IMR-90 (cell line): ENCODE results near the gene NHSL2. TPM values are rescaled to one million over a fixed set of nuclear protein-coding genes. Genes with fewer than 3 reads are reported as not detected.

Experiments used
- ATAC-seq: fragments of 200-7000 bp; cut with Tn5 transposase; 2 replicates; pipeline ENCODE4 v1.9.1; 2020; ENCODE audit warnings: low read depth, mild to moderate bottlenecking, moderate library complexity
- BruUV-seq: library from RNA; stranded (reverse); fragments of 400-500 nt; replicated peaks from 2 replicates; lab custom pipeline; 2021; lab: Mats Ljungman, UMichigan
- CTCF ChIA-PET: fragments of 300-600 bp; formaldehyde crosslinking; extraction: SDS; loops from one replicate; lab custom pipeline; 2021; ENCODE audit warnings: antibody characterized with exemption; lab: Yijun Ruan, JAX
- POLR2A ChIA-PET: fragments of 300-600 bp; sonication (Branson Sonifier 250); formaldehyde crosslinking; loops from one replicate; lab custom pipeline; 2022; ENCODE audit warnings: antibody characterized with exemption; ENCODE audit not compliant: unreplicated experiment; lab: Charles Lee
- DNase-seq: peaks from one replicate; pipeline ENCODE4 v3.0.0; 2013
- H2AFZ ChIP-seq: replicated peaks from 2 replicates; pipeline ENCODE3; 2013; ENCODE audit warnings: low read length, mild to moderate bottlenecking; ENCODE audit not compliant: poor library complexity
- H2AK5ac ChIP-seq: 2 replicates; pipeline ENCODE4 v1.6.1; 2013; ENCODE audit warnings: low read depth, low read length, inconsistent platforms
- H2AK9ac ChIP-seq: replicated peaks from 2 replicates; pipeline ENCODE3; 2013; ENCODE audit warnings: mild to moderate bottlenecking, low read depth, low read length, moderate library complexity; ENCODE audit not compliant: poor library complexity
- H2BK120ac ChIP-seq: 2 replicates; pipeline ENCODE4 v1.6.1; 2013; ENCODE audit warnings: low read depth, low read length, inconsistent platforms
- H2BK15ac ChIP-seq: 3 replicates; pipeline ENCODE4 v1.6.1; 2013; ENCODE audit warnings: low read depth, low read length, inconsistent platforms
- H2BK20ac ChIP-seq: 2 replicates; pipeline ENCODE4 v1.6.1; 2013; ENCODE audit warnings: low read depth, mild to moderate bottlenecking, inconsistent platforms, low read length, moderate library complexity
- H2BK5ac ChIP-seq: 2 replicates; pipeline ENCODE4 v1.6.1; 2013; ENCODE audit warnings: mild to moderate bottlenecking, low read depth, low read length, inconsistent platforms; ENCODE audit not compliant: poor library complexity, severe bottlenecking
- H3K14ac ChIP-seq: replicated peaks from 2 replicates; pipeline ENCODE4 v1.6.1; 2013; ENCODE audit warnings: low read depth, low read length, inconsistent platforms
- H3K18ac ChIP-seq: 2 replicates; pipeline ENCODE4 v1.6.1; 2013; ENCODE audit warnings: low read depth, low read length, control low read depth
- H3K23ac ChIP-seq: 2 replicates; pipeline ENCODE4 v1.6.1; 2013; ENCODE audit warnings: low read depth, low read length, inconsistent platforms
- H3K27ac ChIP-seq: 2 replicates; pipeline ENCODE4 v1.5.1; 2013; ENCODE audit warnings: mild to moderate bottlenecking, control low read depth, low read length; ENCODE audit not compliant: insufficient read depth
- H3K27me3 ChIP-seq: 2 replicates; pipeline ENCODE4 v1.6.1; 2013; ENCODE audit warnings: low read length; ENCODE audit not compliant: control insufficient read depth, insufficient read depth
- H3K36me3 ChIP-seq: 2 replicates; pipeline ENCODE4 v1.6.1; 2013; ENCODE audit warnings: low read length, mixed read lengths; ENCODE audit not compliant: control insufficient read depth, insufficient read depth
- H3K4ac ChIP-seq: 2 replicates; pipeline ENCODE4 v1.6.1; 2013; ENCODE audit warnings: low read depth, low read length, inconsistent platforms
- H3K4me1 ChIP-seq: 2 replicates; pipeline ENCODE4 v1.6.1; 2013; ENCODE audit warnings: low read length, mixed read lengths; ENCODE audit not compliant: control insufficient read depth, insufficient read depth
- H3K4me2 ChIP-seq: 2 replicates; pipeline ENCODE4 v1.6.1; 2013; ENCODE audit warnings: low read depth, mild to moderate bottlenecking, control low read depth, low read length, moderate library complexity
- H3K4me3 ChIP-seq: 2 replicates; pipeline ENCODE4 v1.5.1; 2013; ENCODE audit warnings: low read depth, mild to moderate bottlenecking, control low read depth, low read length, moderate library complexity; ENCODE audit not compliant: insufficient read depth
- H3K56ac ChIP-seq: 2 replicates; pipeline ENCODE4 v1.6.1; 2013; ENCODE audit warnings: low read length, inconsistent platforms; ENCODE audit not compliant: insufficient read depth; ENCODE audit errors: extremely low read depth
- H3K79me1 ChIP-seq, 2 experiments: 2 replicates each; pipeline ENCODE4 v1.6.1; 2013; ENCODE audit warnings: low read length in 2 of 2, inconsistent platforms in 1 of 2, low read depth in 1 of 2
- H3K9ac ChIP-seq: 2 replicates; pipeline ENCODE4 v1.6.1; 2013; ENCODE audit warnings: low read depth, low read length, control low read depth
- H3K9me1 ChIP-seq: 2 replicates; pipeline ENCODE4 v1.6.1; 2013; ENCODE audit warnings: low read length, inconsistent platforms; ENCODE audit not compliant: insufficient read depth
- H3K9me3 ChIP-seq: 2 replicates; pipeline ENCODE4 v1.6.1; 2013; ENCODE audit warnings: low read length; ENCODE audit not compliant: control insufficient read depth, insufficient read depth
- H4K20me1 ChIP-seq: 2 replicates; pipeline ENCODE4 v1.6.1; 2013; ENCODE audit warnings: low read length, inconsistent platforms; ENCODE audit not compliant: insufficient read depth
- H4K5ac ChIP-seq: 2 replicates; pipeline ENCODE4 v1.6.1; 2013; ENCODE audit warnings: mild to moderate bottlenecking, low read depth, low read length, control low read depth
- H4K8ac ChIP-seq, 2 experiments: 2 replicates each; pipeline ENCODE4 v1.6.1; 2013; ENCODE audit warnings: low read depth in 2 of 2, low read length in 2 of 2, control low read depth in 1 of 2, inconsistent platforms in 1 of 2
- H4K91ac ChIP-seq: 2 replicates; pipeline ENCODE4 v1.6.1; 2013; ENCODE audit warnings: low read depth, low read length, inconsistent platforms; ENCODE audit not compliant: insufficient read depth
- CHD1 ChIP-seq: IDR thresholded peaks from 2 replicates; pipeline ENCODE4 v1.6.1; 2012; ENCODE audit warnings: low read depth, low read length, improper control_type of control experiment
- FOS ChIP-seq: fragments of 150-350 bp; IDR thresholded peaks from 2 replicates; pipeline ENCODE4 v1.6.1; 2016; ENCODE audit warnings: low read depth, low read length
- MAFK ChIP-seq: IDR thresholded peaks from 2 replicates; pipeline ENCODE4 v1.6.1; 2012; ENCODE audit warnings: low read depth, low read length, improper control_type of control experiment
- MAZ ChIP-seq: IDR thresholded peaks from 2 replicates; pipeline ENCODE4 v1.6.1; 2012; ENCODE audit warnings: low read depth, mild to moderate bottlenecking, low read length, improper control_type of control experiment, moderate library complexity, borderline replicate concordance
- NFE2L2 ChIP-seq: fragments of 150-350 bp; IDR thresholded peaks from 2 replicates; pipeline ENCODE4 v1.6.1; 2016; ENCODE audit warnings: low read depth, mild to moderate bottlenecking, low read length
- POLR2A ChIP-seq: IDR thresholded peaks from 2 replicates; pipeline ENCODE4 v1.6.1; 2012; ENCODE audit warnings: mild to moderate bottlenecking, low read depth, low read length
- RAD21 ChIP-seq: IDR thresholded peaks from 2 replicates; pipeline ENCODE4 v1.6.1; 2012; ENCODE audit warnings: low read length, improper control_type of control experiment
- RCOR1 ChIP-seq: IDR thresholded peaks from 2 replicates; pipeline ENCODE4 v1.6.1; 2012; ENCODE audit warnings: mild to moderate bottlenecking, low read length, improper control_type of control experiment; ENCODE audit not compliant: insufficient replicate concordance
- RFX5 ChIP-seq: IDR thresholded peaks from 2 replicates; pipeline ENCODE4 v1.8.0; 2012; ENCODE audit warnings: low read depth, mild to moderate bottlenecking, low read length, moderate library complexity
- SMC3 ChIP-seq: fragments of 150-350 bp; IDR thresholded peaks from 2 replicates; pipeline ENCODE4 v1.6.1; 2016; ENCODE audit warnings: low read depth, mild to moderate bottlenecking, antibody characterized with exemption, low read length, moderate library complexity
- WGBS, 2 experiments: methylation state at CpG; one replicate each; pipeline versions ENCODE4 v1.1.5 to v1.1.7; 2013; ENCODE audit warnings: missing lambda C conversion rate in 2 of 2; ENCODE audit not compliant: insufficient read length in 1 of 2; ENCODE audit errors: extremely low coverage in 2 of 2; 5-methylcytosine and 5-hydroxymethylcytosine counted together
- dilution Hi-C: fragments of 300-500 bp; cut with HindIII; formaldehyde crosslinking; loops from one replicate; pipeline ENCODE4 v1.14.3; 2018; ENCODE audit warnings: low sequenced_read_pairs; ENCODE audit not compliant: unreplicated experiment
- in situ Hi-C: fragments of 300-500 bp; cut with MboI; formaldehyde crosslinking; loops from 3 replicates; pipeline ENCODE4 v1.14.3; 2019; ENCODE audit warnings: low sequenced_read_pairs, inconsistent platforms, mixed read lengths
- intact Hi-C: fragments of 100-400 bp; cut with micrococcal nuclease; formaldehyde crosslinking; loops from 2 replicates; pipeline ENCODE4 v1.10.0; 2022
- polyA plus RNA-seq, 3 experiments: library from polyadenylated mRNA; depleted of rRNA; stranded (reverse); fragments of >200 nt; gene quantifications; 2 replicates each; pipeline ENCODE4 v1.2.3, GENCODE V29; 2012; ENCODE audit warnings: low replicate concordance in 1 of 3
- total RNA-seq: library from RNA; depleted of rRNA; stranded (reverse); fragments of >200 nt; gene quantifications from 2 replicates; pipeline ENCODE4 v1.2.3, GENCODE V29; 2012
- TF ChIP-seq, protein P1 (sequence below): fragments of 150-350 bp; IDR thresholded peaks from 2 replicates; pipeline ENCODE4 v1.6.1; 2017; ENCODE audit warnings: mild to moderate bottlenecking, antibody characterized with exemption, low read length, low read depth

The NHSL2 gene
- total and polyA plus RNA-seq, 2 of the 4 experiments (the other 2 are of a cell fraction): 0.72 to 0.75 TPM

- H4K20me1 ChIP-seq: no peaks in the 10 kb centered on the region
- in situ Hi-C loops (no loop called here), intact Hi-C loops (no loop called here), dilution Hi-C loops (no loop called here)
- H2BK15ac ChIP-seq: no peak overlapping the region
- H3K4me2 ChIP-seq: no peak overlapping the region
- BruUV-seq: no TSS peak
- H4K91ac ChIP-seq: no peak overlapping the region
- H3K36me3 ChIP-seq: no peaks in the 10 kb centered on the region
- ChIA-PET POLR2A (no interaction called here), CTCF (no interaction called here)
- H2BK5ac ChIP-seq: no peak overlapping the region
- H3K14ac ChIP-seq: no peak overlapping the region
- H3K18ac ChIP-seq: no peak overlapping the region
- no peak overlapping the region for H4K5ac ChIP-seq
- H3K4me1 ChIP-seq: no peaks in the 10 kb centered on the region
- H3K9ac ChIP-seq: no peak overlapping the region
- no peak overlapping the region for H3K4ac ChIP-seq
- no peak overlapping the region for H3K23ac ChIP-seq
- H3K56ac ChIP-seq: no peak overlapping the region
- H3K4me3 ChIP-seq: no peak overlapping the region
- H2AK9ac ChIP-seq: no peak overlapping the region
- peaks cover 41% of the 10 kb centered on the region for H3K27me3 ChIP-seq
- no peak overlapping the region for H4K8ac ChIP-seq
- H2BK20ac ChIP-seq: no peak overlapping the region
- H2AFZ ChIP-seq: no peak overlapping the region
- H2AK5ac ChIP-seq: no peak overlapping the region
- DNase-seq (peak; percentile 73), ATAC-seq (no peak)
- H3K9me3 ChIP-seq: no peaks in the 10 kb centered on the region
- no peak overlapping the region for H3K27ac ChIP-seq
- no peaks in the 10 kb centered on the region for H3K9me1 ChIP-seq
- no peak overlapping the region for H2BK120ac ChIP-seq
- TF ChIP-seq SMC3 (no peak), RAD21 (no peak), CHD1 (no peak), MAZ (no peak), FOS (no peak), RFX5 (no peak), RCOR1 (no peak), NFE2L2 (no peak), MAFK (no peak), POLR2A (no peak)
- TF ChIP-seq, protein P1, sequence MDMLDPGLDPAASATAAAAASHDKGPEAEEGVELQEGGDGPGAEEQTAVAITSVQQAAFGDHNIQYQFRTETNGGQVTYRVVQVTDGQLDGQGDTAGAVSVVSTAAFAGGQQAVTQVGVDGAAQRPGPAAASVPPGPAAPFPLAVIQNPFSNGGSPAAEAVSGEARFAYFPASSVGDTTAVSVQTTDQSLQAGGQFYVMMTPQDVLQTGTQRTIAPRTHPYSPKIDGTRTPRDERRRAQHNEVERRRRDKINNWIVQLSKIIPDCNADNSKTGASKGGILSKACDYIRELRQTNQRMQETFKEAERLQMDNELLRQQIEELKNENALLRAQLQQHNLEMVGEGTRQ: no peak
- H3K79me1 ChIP-seq: no peaks in the 10 kb centered on the region
- WGBS, 2 experiments: 29% methylated on average over 1 of the region's 9 CpGs; no CpG with 5 or more reads in 1 of the 2 experiments
These were observed 79.3 kb downstream of the NHSL2 start for GRCh38 chrX:71989768-71990426.
